Vagina (tissue), 2 donors: Measurements from ENCODE around the gene LMBR1.

ENCODE experiments used
- CTCF ChIP-seq, 3 experiments: fragments of 450-650 bp in 2 of 3; fragments of 200-600 bp in 1 of 3; sonication (generic) in 1 of 3; IDR thresholded peaks; one replicate each; pipeline ENCODE4 v1.5.1; 2017 to 2019; ENCODE audit warnings: antibody characterized with exemption in 3 of 3, mild to moderate bottlenecking in 2 of 3, moderate library complexity in 2 of 3
- POLR2A ChIP-seq, 2 donors: fragments of 450-650 bp; IDR thresholded peaks; one replicate each; pipeline ENCODE4 v1.6.1; 2017; ENCODE audit warnings: antibody characterized with exemption in 2 of 2, mild to moderate bottlenecking in 2 of 2, moderate library complexity in 2 of 2
- POLR2AphosphoS5 ChIP-seq, 2 donors: sonication (generic); formaldehyde crosslinking; IDR thresholded peaks; one replicate each; pipeline ENCODE4 v1.9.0; 2017; ENCODE audit warnings: antibody characterized with exemption in 2 of 2, mild to moderate bottlenecking in 2 of 2, low read depth in 1 of 2; ENCODE audit not compliant: insufficient read depth in 1 of 2

- TF ChIP-seq CTCF (IDR thresholded peaks at IDR 0.05) (no peak), POLR2AphosphoS5 (IDR thresholded peaks at IDR 0.05; ENCODE audit: insufficient read depth in 1 of 2, low read depth in 1 of 2) (no peak), POLR2A (IDR thresholded peaks at IDR 0.05) (no peak)
Observed at GRCh38 chr7:156703773-156704482, 189.1 kb downstream of the LMBR1 start.
